ENCODE data around the gene GGA2.

Gene GGA2

GRCh38 chr16:23416816-23417215 lies 93.5 kb downstream of the GGA2 start:
- no peak for DNase-seq (ENCODE audit: low read depth, low spot score)

- no peak for DNase-seq (ENCODE audit: low read depth, low spot score)
Observed at GRCh38 chr16:23414731-23415130, 95.6 kb downstream of the GGA2 start.

Measured in astrocyte of the hippocampus (primary cell).